HL-60 (cell line): ENCODE measurements around the gene CACNA1H.
"Not testable (repeated sequence)": the region's sequence is repeated elsewhere in the genome, so short reads cannot be mapped to it uniquely, and the experiment has no call there.

Source experiments
- DNase-seq, 2 experiments: peaks; one replicate each; pipeline ENCODE4 v3.0.0-alpha.2; 2010 to 2020; ENCODE audit warnings: low read depth in 1 of 2, low spot score in 1 of 2
- H3K27ac ChIP-seq: fragments of 250-450 bp; sonication (Bioruptor Pico); replicated peaks from 2 replicates; pipeline ENCODE4 v1.5.1; 2020; ENCODE audit warnings: mild to moderate bottlenecking, moderate library complexity
- H3K27me3 ChIP-seq: fragments of 250-450 bp; sonication (Bioruptor Pico); 2 replicates; pipeline ENCODE4 v1.5.1; 2021; ENCODE audit warnings: mild to moderate bottlenecking, moderate library complexity; ENCODE audit not compliant: insufficient read depth, poor library complexity, severe bottlenecking
- H3K4me3 ChIP-seq: replicated peaks from 2 replicates; pipeline ENCODE4 v1.5.1; 2011; ENCODE audit warnings: mild to moderate bottlenecking, control low read depth, low read length; ENCODE audit not compliant: insufficient read depth
- GABPA ChIP-seq: IDR thresholded peaks from 2 replicates; pipeline ENCODE4 v1.6.1; 2012; ENCODE audit warnings: low read depth
- POLR2AphosphoS5 ChIP-seq: IDR thresholded peaks from 2 replicates; pipeline ENCODE4 v1.6.1; 2012; ENCODE audit warnings: low read depth
- SPI1 ChIP-seq: IDR thresholded peaks from 2 replicates; pipeline ENCODE4 v1.6.1; 2012; ENCODE audit warnings: low read depth, mild to moderate bottlenecking, borderline replicate concordance
- TF ChIP-seq, protein P1 (sequence below): IDR thresholded peaks from 2 replicates; pipeline ENCODE4 v1.6.1; 2012; ENCODE audit warnings: low read depth; ENCODE audit not compliant: insufficient replicate concordance
- TF ChIP-seq, protein P2 (sequence below): IDR thresholded peaks from one replicate; pipeline ENCODE4 v1.5.1; 2011; ENCODE audit warnings: low read length, control low read depth, inconsistent platforms; ENCODE audit not compliant: insufficient read depth

Gene CACNA1H

DNA sequence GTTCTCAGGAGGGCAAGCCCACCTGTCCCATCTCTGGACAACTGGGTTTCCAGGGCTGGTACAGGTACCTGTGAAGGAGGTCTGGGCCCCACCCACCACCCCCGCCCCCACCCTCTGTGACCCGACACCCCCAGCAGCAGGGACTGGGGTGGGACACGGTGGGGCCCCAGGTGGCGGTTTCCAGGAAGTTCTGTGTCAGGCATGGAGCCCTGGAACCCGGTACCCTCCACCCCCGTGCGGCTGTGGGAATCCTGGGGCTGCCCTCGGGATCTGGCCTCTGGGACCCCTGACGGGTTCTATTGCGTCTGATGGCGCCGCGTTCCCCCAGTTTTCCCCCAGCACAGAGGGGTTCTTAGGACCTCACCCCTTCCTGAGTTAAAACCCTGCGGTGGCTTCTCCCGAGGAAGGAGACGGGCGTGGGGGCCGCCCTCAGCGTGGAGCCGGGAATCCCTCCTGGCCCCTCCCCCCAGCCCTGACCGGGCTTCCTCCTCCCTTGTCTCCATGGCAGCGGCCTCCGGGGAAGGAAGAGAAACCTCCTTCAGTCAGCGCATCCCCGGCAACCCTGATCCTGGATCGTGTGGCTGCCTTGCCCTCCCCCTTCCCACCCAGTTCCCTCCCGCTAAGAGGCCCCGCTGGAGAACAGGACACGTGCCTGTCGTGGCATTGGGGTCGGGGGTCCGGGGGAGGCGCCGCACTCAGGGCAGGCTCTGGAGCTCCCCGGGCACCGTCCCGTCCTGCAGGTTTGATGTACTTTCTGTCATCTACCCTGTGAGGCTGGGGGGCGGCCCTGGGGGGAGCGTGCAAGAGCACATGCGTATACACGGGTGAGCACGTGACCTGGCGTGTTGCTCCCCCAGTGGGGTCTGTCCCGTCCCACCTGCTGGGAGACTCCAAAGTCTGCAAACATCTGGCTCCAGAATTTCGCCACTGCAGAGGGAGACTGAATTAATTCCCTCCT, 30.3 kb downstream of the CACNA1H start:
- no peak overlapping the region for H3K27ac ChIP-seq
- no peaks in the 10 kb centered on the region for H3K27me3 ChIP-seq
- no peak overlapping the region for H3K4me3 ChIP-seq
- TF ChIP-seq POLR2AphosphoS5 (no peak), SPI1 (no peak), GABPA (no peak)
- TF ChIP-seq, protein P1, sequence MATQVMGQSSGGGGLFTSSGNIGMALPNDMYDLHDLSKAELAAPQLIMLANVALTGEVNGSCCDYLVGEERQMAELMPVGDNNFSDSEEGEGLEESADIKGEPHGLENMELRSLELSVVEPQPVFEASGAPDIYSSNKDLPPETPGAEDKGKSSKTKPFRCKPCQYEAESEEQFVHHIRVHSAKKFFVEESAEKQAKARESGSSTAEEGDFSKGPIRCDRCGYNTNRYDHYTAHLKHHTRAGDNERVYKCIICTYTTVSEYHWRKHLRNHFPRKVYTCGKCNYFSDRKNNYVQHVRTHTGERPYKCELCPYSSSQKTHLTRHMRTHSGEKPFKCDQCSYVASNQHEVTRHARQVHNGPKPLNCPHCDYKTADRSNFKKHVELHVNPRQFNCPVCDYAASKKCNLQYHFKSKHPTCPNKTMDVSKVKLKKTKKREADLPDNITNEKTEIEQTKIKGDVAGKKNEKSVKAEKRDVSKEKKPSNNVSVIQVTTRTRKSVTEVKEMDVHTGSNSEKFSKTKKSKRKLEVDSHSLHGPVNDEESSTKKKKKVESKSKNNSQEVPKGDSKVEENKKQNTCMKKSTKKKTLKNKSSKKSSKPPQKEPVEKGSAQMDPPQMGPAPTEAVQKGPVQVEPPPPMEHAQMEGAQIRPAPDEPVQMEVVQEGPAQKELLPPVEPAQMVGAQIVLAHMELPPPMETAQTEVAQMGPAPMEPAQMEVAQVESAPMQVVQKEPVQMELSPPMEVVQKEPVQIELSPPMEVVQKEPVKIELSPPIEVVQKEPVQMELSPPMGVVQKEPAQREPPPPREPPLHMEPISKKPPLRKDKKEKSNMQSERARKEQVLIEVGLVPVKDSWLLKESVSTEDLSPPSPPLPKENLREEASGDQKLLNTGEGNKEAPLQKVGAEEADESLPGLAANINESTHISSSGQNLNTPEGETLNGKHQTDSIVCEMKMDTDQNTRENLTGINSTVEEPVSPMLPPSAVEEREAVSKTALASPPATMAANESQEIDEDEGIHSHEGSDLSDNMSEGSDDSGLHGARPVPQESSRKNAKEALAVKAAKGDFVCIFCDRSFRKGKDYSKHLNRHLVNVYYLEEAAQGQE = no peak
- TF ChIP-seq, protein P2, sequence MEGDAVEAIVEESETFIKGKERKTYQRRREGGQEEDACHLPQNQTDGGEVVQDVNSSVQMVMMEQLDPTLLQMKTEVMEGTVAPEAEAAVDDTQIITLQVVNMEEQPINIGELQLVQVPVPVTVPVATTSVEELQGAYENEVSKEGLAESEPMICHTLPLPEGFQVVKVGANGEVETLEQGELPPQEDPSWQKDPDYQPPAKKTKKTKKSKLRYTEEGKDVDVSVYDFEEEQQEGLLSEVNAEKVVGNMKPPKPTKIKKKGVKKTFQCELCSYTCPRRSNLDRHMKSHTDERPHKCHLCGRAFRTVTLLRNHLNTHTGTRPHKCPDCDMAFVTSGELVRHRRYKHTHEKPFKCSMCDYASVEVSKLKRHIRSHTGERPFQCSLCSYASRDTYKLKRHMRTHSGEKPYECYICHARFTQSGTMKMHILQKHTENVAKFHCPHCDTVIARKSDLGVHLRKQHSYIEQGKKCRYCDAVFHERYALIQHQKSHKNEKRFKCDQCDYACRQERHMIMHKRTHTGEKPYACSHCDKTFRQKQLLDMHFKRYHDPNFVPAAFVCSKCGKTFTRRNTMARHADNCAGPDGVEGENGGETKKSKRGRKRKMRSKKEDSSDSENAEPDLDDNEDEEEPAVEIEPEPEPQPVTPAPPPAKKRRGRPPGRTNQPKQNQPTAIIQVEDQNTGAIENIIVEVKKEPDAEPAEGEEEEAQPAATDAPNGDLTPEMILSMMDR = no peak
- no peak for DNase-seq

DNA sequence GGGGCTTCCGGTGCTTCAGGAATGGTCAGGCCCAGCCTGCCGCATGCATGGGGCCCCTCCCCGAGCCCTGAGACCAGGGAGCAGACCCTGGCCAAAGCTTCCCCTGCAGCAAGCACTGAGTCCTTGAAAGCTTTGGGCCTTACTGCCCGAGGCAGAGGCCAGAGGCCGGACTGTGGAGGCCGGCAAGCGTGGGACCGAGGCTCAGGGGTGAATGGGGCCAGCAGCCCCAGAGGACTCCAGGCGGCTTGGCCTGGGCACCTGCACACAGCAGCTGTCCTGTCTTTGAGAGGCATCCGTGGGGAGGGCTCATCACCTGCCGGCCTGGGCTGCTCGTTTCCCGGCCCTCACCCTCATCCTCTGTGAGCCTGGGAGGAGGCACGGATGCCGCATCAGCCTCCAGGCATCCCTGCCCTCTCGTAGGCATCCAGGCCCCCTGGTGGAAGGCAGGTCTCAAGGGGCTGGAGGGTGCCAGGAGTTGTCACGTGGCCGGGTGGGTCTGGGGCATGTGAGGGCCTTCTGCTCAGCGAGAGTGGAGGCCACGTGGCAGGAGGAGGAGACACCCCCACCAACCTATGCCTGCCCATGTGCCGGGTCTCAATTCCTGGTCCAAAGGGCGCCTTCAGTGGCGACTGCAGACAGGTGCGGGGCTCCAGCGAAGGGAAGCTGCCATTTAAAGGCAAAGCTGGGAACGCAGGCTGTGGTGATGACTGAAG, 31.4 kb downstream of the CACNA1H start:
- Histone ChIP-seq H3K27me3 (no peaks in the 10 kb centered on the region), H3K27ac (no peak overlapping the region), H3K4me3 (no peak overlapping the region)
- TF ChIP-seq, protein P1 = no peak
- TF ChIP-seq POLR2AphosphoS5 (no peak), GABPA (no peak), SPI1 (no peak)
- TF ChIP-seq, protein P2 = no peak
- DNase-seq = no peak

DNA sequence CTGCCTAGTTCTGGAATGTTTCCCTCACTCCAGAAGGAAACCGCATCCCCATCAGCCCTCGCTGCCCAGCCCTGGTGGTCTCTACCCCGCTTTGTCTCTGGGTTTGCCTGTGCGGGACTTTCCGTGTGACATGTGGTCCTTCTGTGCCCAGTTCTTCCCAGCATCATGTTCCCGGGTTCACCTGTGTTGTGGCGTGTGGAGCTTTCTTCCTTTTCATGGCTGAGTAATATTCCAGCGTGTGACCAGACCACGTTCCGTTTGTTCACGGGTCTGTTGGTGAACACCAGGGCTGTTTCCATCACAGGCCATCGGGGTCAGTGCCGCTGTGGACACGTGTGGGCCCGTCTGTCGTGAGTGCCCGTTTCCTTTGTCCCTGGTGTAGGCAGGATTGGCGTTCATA, 32.1 kb downstream of the CACNA1H start:
- H3K27ac ChIP-seq = no peak overlapping the region
- H3K4me3 ChIP-seq = no peak overlapping the region
- TF ChIP-seq, protein P2 = no peak
- no peak for TF ChIP-seq POLR2AphosphoS5
- TF ChIP-seq SPI1 = no peak
- TF ChIP-seq, protein P1 = no peak
- TF ChIP-seq GABPA = no peak
- DNase-seq = no peak
- H3K27me3 ChIP-seq = no peaks in the 10 kb centered on the region

DNA sequence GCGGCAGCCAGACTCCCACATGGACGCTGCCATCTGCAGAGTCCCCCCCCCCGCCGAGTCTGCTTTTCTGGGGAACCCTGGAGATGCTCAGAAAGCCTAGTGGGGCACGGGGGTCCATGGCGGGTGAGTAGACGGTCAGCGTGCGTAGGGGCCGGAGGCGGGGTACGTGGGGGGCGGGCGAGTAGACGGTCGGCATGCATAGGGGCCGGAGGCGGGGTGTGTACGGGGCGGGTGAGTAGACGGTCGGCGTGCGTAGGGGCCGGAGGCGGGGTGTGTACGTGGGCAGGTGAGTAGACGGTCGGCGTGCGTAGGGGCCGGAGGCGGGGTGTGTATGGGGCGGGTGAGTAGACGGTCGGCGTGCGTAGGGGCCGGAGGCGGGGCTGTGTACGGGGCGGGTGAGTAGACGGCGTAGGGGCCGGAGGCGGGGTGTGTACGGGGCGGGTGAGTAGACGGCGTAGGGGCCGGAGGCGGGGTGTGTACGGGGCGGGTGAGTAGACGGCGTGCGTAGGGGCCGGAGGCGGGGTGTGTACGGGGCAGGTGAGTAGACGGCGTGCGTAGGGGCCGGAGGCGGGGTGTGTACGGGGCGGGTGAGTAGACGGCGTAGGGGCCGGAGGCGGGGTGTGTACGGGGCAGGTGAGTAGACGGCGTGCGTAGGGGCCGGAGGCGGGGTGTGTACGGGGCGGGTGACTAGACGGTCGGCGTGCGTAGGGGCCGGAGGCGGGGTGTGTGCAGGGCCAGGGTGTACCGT, 32.7 kb downstream of the CACNA1H start:
- H3K4me3 ChIP-seq, H3K27ac ChIP-seq, H3K27me3 ChIP-seq, DNase-seq: not testable (repeated sequence)
